GM23248 (cell line): ENCODE data around the gene GGT7.

Experiments used
- EZH2 ChIP-seq: fragments of 200-600 bp; sonication (generic); IDR thresholded peaks from 2 replicates; pipeline ENCODE4 v1.6.1; 2018; ENCODE audit warnings: antibody characterized with exemption, mild to moderate bottlenecking; ENCODE audit not compliant: insufficient read depth, poor library complexity, severe bottlenecking
- EZH2phosphoT487 ChIP-seq: fragments of 200-600 bp; sonication (generic); IDR thresholded peaks from 2 replicates; pipeline ENCODE4 v1.6.1; 2018; ENCODE audit warnings: antibody characterized with exemption, moderate library complexity, mild to moderate bottlenecking, low read depth; ENCODE audit not compliant: insufficient read depth

GRCh38 chr20:34881689-34882088, 9.0 kb upstream of the GGT7 start:
- no peak for TF ChIP-seq EZH2phosphoT487
- TF ChIP-seq EZH2, result no peak
